Activated CD4-positive, alpha-beta memory T cell treated with anti-CD3 and anti-CD28 coated beads for 36 hours (primary cell): Measurements from ENCODE around the gene MTA3. TPM values are rescaled to one million over a fixed set of nuclear protein-coding genes. Genes with fewer than 3 reads are reported as not detected.

Experiments used
- CTCF ChIA-PET: fragments of 350-600 bp; sonication (Branson Sonifier 250); formaldehyde crosslinking; loops from one replicate; lab custom pipeline; 2021; ENCODE audit warnings: antibody characterized with exemption, inconsistent platforms; lab: Charles Lee
- POLR2A ChIA-PET: fragments of 350-600 bp; sonication (Branson Sonifier 250); formaldehyde crosslinking; loops from one replicate; lab custom pipeline; 2021; ENCODE audit warnings: antibody characterized with exemption; lab: Charles Lee
- DNase-seq: peaks from one replicate; pipeline ENCODE4 v3.0.0-alpha.2; 2020
- H3K27ac Mint-ChIP-seq: one replicate; pipeline ENCODE4 v1.8.0; 2021; ENCODE audit warnings: mixed read lengths
- H3K27me3 Mint-ChIP-seq: one replicate; pipeline ENCODE4 v1.8.0; 2021; ENCODE audit warnings: mixed read lengths
- H3K36me3 Mint-ChIP-seq: one replicate; pipeline ENCODE4 v1.8.0; 2021; ENCODE audit warnings: mixed read lengths
- H3K4me1 Mint-ChIP-seq: one replicate; pipeline ENCODE4 v1.8.0; 2021; ENCODE audit warnings: low read depth, mixed read lengths
- H3K4me3 Mint-ChIP-seq: one replicate; pipeline ENCODE4 v1.8.0; 2021; ENCODE audit warnings: mild to moderate bottlenecking, mixed read lengths
- H3K9me3 Mint-ChIP-seq: one replicate; pipeline ENCODE4 v1.8.0; 2021; ENCODE audit warnings: mixed read lengths
- intact Hi-C: fragments of 100-400 bp; cut with micrococcal nuclease; formaldehyde crosslinking; loops from one replicate; pipeline ENCODE4 v1.15.1; 2023
- total RNA-seq, 2 experiments: library from RNA; stranded (reverse); gene quantifications; one replicate each; pipeline ENCODE4 v1.2.3, GENCODE V29; 2021

Gene MTA3
- total RNA-seq, 2 experiments from 2014 or later, result 25.1 to 29.7 TPM

- Mint-ChIP-seq H3K36me3 (no peaks in the 10 kb centered on the region), H3K4me3 (no peak overlapping the region), H3K27me3 (peaks cover 20% of the 10 kb centered on the region), H3K4me1 (peaks cover 11% of the 10 kb centered on the region), H3K27ac (no peak overlapping the region), H3K9me3 (no peaks in the 10 kb centered on the region)
- DNase-seq, result no peak
- intact Hi-C loops, result loop anchor here (10.0 kb wide), 1 partner anchor 305 kb away; the partner anchor contains the start of gene KCNG3
- ChIA-PET POLR2A (no interaction called here), CTCF (interaction anchor here (1.4 kb wide), 1 partner anchor 29 kb away, joined by 5 read pairs; no protein-coding TSS in a partner anchor)
These were observed 231.4 kb downstream of the MTA3 start for GRCh38 chr2:42799881-42800280.

GRCh38 chr2:42800461-42800962 lies 232.1 kb downstream of the MTA3 start:
- Mint-ChIP-seq H3K4me3 (no peak overlapping the region), H3K27me3 (peaks cover 18% of the 10 kb centered on the region), H3K27ac (no peak overlapping the region), H3K36me3 (no peaks in the 10 kb centered on the region), H3K4me1 (peaks cover 11% of the 10 kb centered on the region), H3K9me3 (no peaks in the 10 kb centered on the region)
- DNase-seq, result no peak
- intact Hi-C loops, result no loop called here
- ChIA-PET CTCF (interaction anchor here (0.6 to 1.4 kb wide), 2 partner anchors 28 to 429 kb away, joined by 3 to 5 read pairs; no protein-coding TSS in a partner anchor), POLR2A (interaction anchor here (0.6 to 1.2 kb wide), 2 partner anchors 10 to 486 kb away, joined by 4 read pairs; no protein-coding TSS in a partner anchor)

GRCh38 chr2:42800981-42801380 lies 232.5 kb downstream of the MTA3 start:
- Mint-ChIP-seq H3K4me3 (no peak overlapping the region), H3K36me3 (no peaks in the 10 kb centered on the region), H3K27ac (no peak overlapping the region), H3K4me1 (peaks cover 6% of the 10 kb centered on the region), H3K9me3 (no peaks in the 10 kb centered on the region), H3K27me3 (peaks cover 17% of the 10 kb centered on the region)
- ChIA-PET CTCF (interaction anchor here (0.6 to 1.4 kb wide), 2 partner anchors 27 to 428 kb away, joined by 3 to 5 read pairs; no protein-coding TSS in a partner anchor), POLR2A (interaction anchor here (0.6 to 1.2 kb wide), 2 partner anchors 9 to 487 kb away, joined by 4 read pairs; no protein-coding TSS in a partner anchor)
- DNase-seq, result no peak
- intact Hi-C loops, result no loop called here

- CTCF ChIA-PET, result interaction anchor here (1.4 kb wide), 1 partner anchor 27 kb away, joined by 5 read pairs; no protein-coding TSS in a partner anchor
- Mint-ChIP-seq H3K4me1 (peaks cover 4% of the 10 kb centered on the region), H3K4me3 (no peak overlapping the region), H3K36me3 (no peaks in the 10 kb centered on the region), H3K9me3 (no peaks in the 10 kb centered on the region), H3K27me3 (peaks cover 17% of the 10 kb centered on the region), H3K27ac (no peak overlapping the region)
- DNase-seq, result no peak
- POLR2A ChIA-PET, result interaction anchor here (1.2 kb wide), 1 partner anchor 9 kb away, joined by 4 read pairs; no protein-coding TSS in a partner anchor
- intact Hi-C loops, result no loop called here
These were observed 232.9 kb downstream of the MTA3 start for GRCh38 chr2:42801381-42801780.

- Mint-ChIP-seq H3K27me3 (peaks cover 17% of the 10 kb centered on the region), H3K9me3 (no peaks in the 10 kb centered on the region), H3K36me3 (no peaks in the 10 kb centered on the region), H3K27ac (no peak overlapping the region), H3K4me3 (no peak overlapping the region), H3K4me1 (no peaks in the 10 kb centered on the region)
- ChIA-PET CTCF (no interaction called here), POLR2A (no interaction called here)
- intact Hi-C loops, result no loop called here
- no peak for DNase-seq
These were observed 233.7 kb downstream of the MTA3 start for GRCh38 chr2:42802150-42802549.

- Mint-ChIP-seq H3K4me3 (no peak overlapping the region), H3K9me3 (no peaks in the 10 kb centered on the region), H3K27ac (no peak overlapping the region), H3K27me3 (peaks cover 14% of the 10 kb centered on the region), H3K4me1 (peaks cover 4% of the 10 kb centered on the region), H3K36me3 (no peaks in the 10 kb centered on the region)
- intact Hi-C loops, result no loop called here
- DNase-seq, result no peak
- CTCF ChIA-PET, result no interaction called here
- POLR2A ChIA-PET, result no interaction called here
These were observed 235.9 kb downstream of the MTA3 start for GRCh38 chr2:42804338-42804737.

GRCh38 chr2:42804891-42805290 lies 236.5 kb downstream of the MTA3 start:
- no peaks in the 10 kb centered on the region for H3K36me3 Mint-ChIP-seq
- H3K27me3 Mint-ChIP-seq, result peaks cover 14% of the 10 kb centered on the region
- H3K27ac Mint-ChIP-seq, result no peak overlapping the region
- ChIA-PET CTCF (no interaction called here), POLR2A (no interaction called here)
- DNase-seq, result no peak
- no peak overlapping the region for H3K4me3 Mint-ChIP-seq
- intact Hi-C loops, result no loop called here
- H3K4me1 Mint-ChIP-seq, result peaks cover 4% of the 10 kb centered on the region
- no peaks in the 10 kb centered on the region for H3K9me3 Mint-ChIP-seq

Other genes starting within 250 kb of the MTA3 start
- 100 to 1,000 TPM; 102 to 107 TPM for gene COX7A2L, start 207.4 kb upstream of the MTA3 start, total RNA-seq
- not detected for gene KCNG3, start 74.7 kb upstream of the MTA3 start, total RNA-seq
- gene OXER1, start 195.5 kb downstream of the MTA3 start, total RNA-seq, result not detected
- under 1 TPM in 1 of 2 experiments, not detected in 1; 0.17 TPM for gene HAAO, start 224.0 kb downstream of the MTA3 start, total RNA-seq